Stimulated activated effector memory CD8-positive, alpha-beta T cell treated with anti-CD3 and anti-CD28 coated beads, Interleukin-12 subunit alpha, Interleukin-12 subunit beta, amount 100 ng/mL, for 72 hours (primary cell): Measurements from ENCODE around the gene HOXA7.

Source experiments
- ATAC-seq: fragments of 150-1000 bp; cut with Tn5 transposase; 2 replicates; pipeline ENCODE4 v1.10.0; 2021
- DNase-seq, 2 donors: peaks; one replicate each; pipeline ENCODE4 v3.0.0; 2021 to 2022; ENCODE audit warnings: low spot score in 2 of 2
- H3K27ac Mint-ChIP-seq: one replicate; pipeline ENCODE4 v1.8.0; 2022; ENCODE audit warnings: mild to moderate bottlenecking, mixed read lengths
- H3K36me3 Mint-ChIP-seq: one replicate; pipeline ENCODE4 v1.8.0; 2022; ENCODE audit warnings: mild to moderate bottlenecking, mixed read lengths
- H3K4me1 Mint-ChIP-seq: one replicate; pipeline ENCODE4 v1.8.0; 2022; ENCODE audit warnings: mixed read lengths
- H3K4me3 Mint-ChIP-seq: one replicate; pipeline ENCODE4 v1.8.0; 2022; ENCODE audit warnings: mild to moderate bottlenecking, mixed read lengths
- H3K9me3 Mint-ChIP-seq: one replicate; pipeline ENCODE4 v1.8.0; 2022; ENCODE audit warnings: mixed read lengths

Gene HOXA7

GRCh38 chr7:27133409-27134231 lies 22.9 kb downstream of the HOXA7 start:
- no peak for DNase-seq
- H3K27ac Mint-ChIP-seq, result no peak overlapping the region
- no peaks in the 10 kb centered on the region for H3K9me3 Mint-ChIP-seq
- ATAC-seq, result no peak
- H3K4me1 Mint-ChIP-seq, result peaks cover 25% of the 10 kb centered on the region
- no peaks in the 10 kb centered on the region for H3K36me3 Mint-ChIP-seq
- no peak overlapping the region for H3K4me3 Mint-ChIP-seq

- Mint-ChIP-seq H3K9me3 (no peaks in the 10 kb centered on the region), H3K4me1 (peaks cover 25% of the 10 kb centered on the region), H3K36me3 (no peaks in the 10 kb centered on the region), H3K4me3 (no peak overlapping the region), H3K27ac (no peak overlapping the region)
- ATAC-seq (no peak), DNase-seq (no peak)
These were observed 23.5 kb downstream of the HOXA7 start for GRCh38 chr7:27132978-27133377.

GRCh38 chr7:27132214-27132613 lies 24.3 kb downstream of the HOXA7 start:
- Mint-ChIP-seq H3K36me3 (no peaks in the 10 kb centered on the region), H3K27ac (no peak overlapping the region), H3K9me3 (no peaks in the 10 kb centered on the region), H3K4me3 (no peak overlapping the region), H3K4me1 (peaks cover 25% of the 10 kb centered on the region)
- DNase-seq (no peak), ATAC-seq (no peak)

- DNase-seq, result no peak
- H3K4me3 Mint-ChIP-seq, result peak overlapping the region; percentile 59
- no peak overlapping the region for H3K27ac Mint-ChIP-seq
- H3K4me1 Mint-ChIP-seq, result peaks cover 25% of the 10 kb centered on the region
- no peak for ATAC-seq
- no peaks in the 10 kb centered on the region for H3K9me3 Mint-ChIP-seq
- no peaks in the 10 kb centered on the region for H3K36me3 Mint-ChIP-seq
These were observed 25.1 kb downstream of the HOXA7 start for GRCh38 chr7:27131390-27131819.

- H3K4me3 Mint-ChIP-seq, result peak within 1 kb of the TSS; percentile 59
- ATAC-seq (peak; percentile 92), DNase-seq (peak; percentile 70 to 73)
- no peak within 1 kb of the TSS for H3K27ac Mint-ChIP-seq
- H3K4me1 Mint-ChIP-seq, result peaks cover 19% of the 10 kb centered on the region
- no peaks in the 10 kb centered on the region for H3K36me3 Mint-ChIP-seq
- no peaks in the 10 kb centered on the region for H3K9me3 Mint-ChIP-seq
These were observed 25.7 kb downstream of the HOXA7 start, which contains the start of gene HOXA4 for GRCh38 chr7:27130540-27131389. Gene HOXA4 (minus strand): TSS chr7:27130757. CDS start chr7:27130733, 24 bp downstream.

- ATAC-seq (peak; percentile 53), DNase-seq (no peak)
- Mint-ChIP-seq H3K4me1 (peaks cover 12% of the 10 kb centered on the region), H3K27ac (no peak overlapping the region), H3K9me3 (no peaks in the 10 kb centered on the region), H3K4me3 (peak overlapping the region; percentile 59), H3K36me3 (no peaks in the 10 kb centered on the region)
These were observed 26.5 kb downstream of the HOXA7 start for GRCh38 chr7:27129729-27130539.

GRCh38 chr7:27128776-27129728 lies 27.4 kb downstream of the HOXA7 start:
- H3K9me3 Mint-ChIP-seq, result no peaks in the 10 kb centered on the region
- H3K4me3 Mint-ChIP-seq, result peak overlapping the region; percentile 11
- peaks cover 3% of the 10 kb centered on the region for H3K4me1 Mint-ChIP-seq
- ATAC-seq (no peak), DNase-seq (no peak)
- no peak overlapping the region for H3K27ac Mint-ChIP-seq
- H3K36me3 Mint-ChIP-seq, result no peaks in the 10 kb centered on the region

- H3K9me3 Mint-ChIP-seq, result no peaks in the 10 kb centered on the region
- DNase-seq (no peak), ATAC-seq (no peak)
- H3K36me3 Mint-ChIP-seq, result no peaks in the 10 kb centered on the region
- H3K27ac Mint-ChIP-seq, result no peak overlapping the region
- H3K4me1 Mint-ChIP-seq, result no peaks in the 10 kb centered on the region
- H3K4me3 Mint-ChIP-seq, result no peak overlapping the region
These were observed 28.4 kb downstream of the HOXA7 start for GRCh38 chr7:27128034-27128433.

GRCh38 chr7:27126596-27127327 lies 29.7 kb downstream of the HOXA7 start:
- H3K4me1 Mint-ChIP-seq, result no peaks in the 10 kb centered on the region
- H3K27ac Mint-ChIP-seq, result no peak overlapping the region
- no peak overlapping the region for H3K4me3 Mint-ChIP-seq
- no peaks in the 10 kb centered on the region for H3K9me3 Mint-ChIP-seq
- DNase-seq, result no peak
- H3K36me3 Mint-ChIP-seq, result no peaks in the 10 kb centered on the region
- ATAC-seq, result no peak

- H3K4me1 Mint-ChIP-seq, result no peaks in the 10 kb centered on the region
- no peaks in the 10 kb centered on the region for H3K36me3 Mint-ChIP-seq
- no peak overlapping the region for H3K4me3 Mint-ChIP-seq
- H3K9me3 Mint-ChIP-seq, result no peaks in the 10 kb centered on the region
- H3K27ac Mint-ChIP-seq, result no peak overlapping the region
- no peak for DNase-seq
- no peak for ATAC-seq
These were observed 30.5 kb downstream of the HOXA7 start for GRCh38 chr7:27125986-27126394.

GRCh38 chr7:27124902-27125689 lies 31.4 kb downstream of the HOXA7 start:
- Mint-ChIP-seq H3K36me3 (no peaks in the 10 kb centered on the region), H3K4me3 (no peak overlapping the region), H3K4me1 (no peaks in the 10 kb centered on the region), H3K27ac (no peak overlapping the region), H3K9me3 (no peaks in the 10 kb centered on the region)
- DNase-seq (no peak), ATAC-seq (no peak)

GRCh38 chr7:27124096-27124901 lies 32.2 kb downstream of the HOXA7 start:
- H3K4me1 Mint-ChIP-seq, result no peaks in the 10 kb centered on the region
- H3K36me3 Mint-ChIP-seq, result no peaks in the 10 kb centered on the region
- no peaks in the 10 kb centered on the region for H3K9me3 Mint-ChIP-seq
- ATAC-seq, result no peak
- no peak for DNase-seq
- no peak overlapping the region for H3K4me3 Mint-ChIP-seq
- no peak overlapping the region for H3K27ac Mint-ChIP-seq
